ENCODE data around the gene FIGN.

FIGN gene

GRCh38 chr2:163553601-163554000, 182.2 kb downstream of the FIGN start:
- Mint-ChIP-seq H3K27ac (no peak overlapping the region), H3K4me3 (no peak overlapping the region), H3K4me1 (ENCODE audit: low read depth) (no peaks in the 10 kb centered on the region), H3K9me3 (peaks cover 4% of the 10 kb centered on the region), H3K36me3 (ENCODE audit: low read depth) (no peaks in the 10 kb centered on the region), H3K27me3 (ENCODE audit: low read depth) (no peaks in the 10 kb centered on the region)
- DNase-seq (ENCODE audit: low spot score) = no peak

GRCh38 chr2:163552758-163553157, 183.1 kb downstream of the FIGN start:
- H3K4me3 Mint-ChIP-seq = no peak overlapping the region
- H3K9me3 Mint-ChIP-seq = peaks cover 4% of the 10 kb centered on the region
- H3K36me3 Mint-ChIP-seq (ENCODE audit: low read depth) = no peaks in the 10 kb centered on the region
- no peaks in the 10 kb centered on the region for H3K4me1 Mint-ChIP-seq (ENCODE audit: low read depth)
- H3K27me3 Mint-ChIP-seq (ENCODE audit: low read depth) = no peaks in the 10 kb centered on the region
- H3K27ac Mint-ChIP-seq = no peak overlapping the region
- no peak for DNase-seq (ENCODE audit: low spot score)

- H3K36me3 Mint-ChIP-seq (ENCODE audit: low read depth) = no peaks in the 10 kb centered on the region
Measured at GRCh38 chr2:163551616-163552373, 184.0 kb downstream of the FIGN start.

GRCh38 chr2:163548970-163549369, 186.8 kb downstream of the FIGN start:
- Mint-ChIP-seq H3K27ac (no peak overlapping the region), H3K9me3 (peaks cover 4% of the 10 kb centered on the region)

More at GRCh38 chr2:163551616-163552373, 184.0 kb downstream of the FIGN start:
- DNase-seq (ENCODE audit: low spot score) = no peak
- Mint-ChIP-seq H3K4me3 (no peak overlapping the region), H3K27ac (no peak overlapping the region), H3K27me3 (ENCODE audit: low read depth) (no peaks in the 10 kb centered on the region), H3K4me1 (ENCODE audit: low read depth) (no peaks in the 10 kb centered on the region), H3K9me3 (peaks cover 4% of the 10 kb centered on the region)

More at GRCh38 chr2:163548970-163549369, 186.8 kb downstream of the FIGN start:
- DNase-seq (ENCODE audit: low spot score) = no peak
- Mint-ChIP-seq H3K36me3 (ENCODE audit: low read depth) (no peaks in the 10 kb centered on the region), H3K4me1 (ENCODE audit: low read depth) (no peaks in the 10 kb centered on the region), H3K27me3 (ENCODE audit: low read depth) (no peaks in the 10 kb centered on the region), H3K4me3 (no peak overlapping the region)
